GM12872 (cell line): Measurements from ENCODE around the gene TPRG1L.

Experiments used
- CTCF ChIP-seq: IDR thresholded peaks from 3 replicates; pipeline ENCODE4 v1.5.1; 2011; ENCODE audit warnings: low read depth, mild to moderate bottlenecking, low read length, moderate library complexity; ENCODE audit not compliant: insufficient read depth

The TPRG1L gene

GRCh38 chr1:3670823-3671265, 46.0 kb downstream of the TPRG1L start:
- TF ChIP-seq CTCF: no peak

- TF ChIP-seq CTCF: no peak
Observed at GRCh38 chr1:3671371-3672180, 46.8 kb downstream of the TPRG1L start.

GRCh38 chr1:3672231-3672970, 47.6 kb downstream of the TPRG1L start:
- TF ChIP-seq CTCF: no peak

GRCh38 chr1:3672971-3673361, 48.2 kb downstream of the TPRG1L start:
- no peak for TF ChIP-seq CTCF

- peak; percentile 52; the same call in 2 of the 3 replicates for TF ChIP-seq CTCF
Observed at GRCh38 chr1:3673381-3674099, 48.7 kb downstream of the TPRG1L start.

GRCh38 chr1:3674100-3675094, 49.6 kb downstream of the TPRG1L start:
- no peak for TF ChIP-seq CTCF
